Psoas muscle (tissue), 8 donors: Measurements from ENCODE around the gene ZNF681. TPM values are rescaled to one million over a fixed set of nuclear protein-coding genes. Genes with fewer than 3 reads are reported as not detected.

ENCODE experiments used
- ATAC-seq, 4 donors: fragments of 200-7000 bp; cut with Tn5 transposase; one replicate each; pipeline ENCODE4 v1.9.1; 2020; ENCODE audit warnings: moderate library complexity in 3 of 4, mild to moderate bottlenecking in 2 of 4
- DNase-seq, 2 donors: peaks; one replicate each; pipeline ENCODE4 v3.0.0-alpha.2; 2020
- H3K27ac ChIP-seq: fragments of 200-600 bp; one replicate; pipeline ENCODE4 v1.8.0; 2022
- H3K27me3 ChIP-seq, 3 donors: fragments of 200-600 bp in 1 of 3; one replicate each; pipeline versions ENCODE4 v1.6.1 to v1.8.0; 2013 to 2022; ENCODE audit warnings: low read length in 2 of 3, mild to moderate bottlenecking in 2 of 3, moderate library complexity in 1 of 3; ENCODE audit not compliant: insufficient read depth in 3 of 3
- H3K36me3 ChIP-seq, 2 donors: fragments of 200-600 bp in 1 of 2; one replicate each; pipeline versions ENCODE4 v1.6.1 to v1.8.0; 2013 to 2022; ENCODE audit warnings: low read depth in 1 of 2, mild to moderate bottlenecking in 1 of 2, moderate library complexity in 1 of 2; ENCODE audit not compliant: insufficient read depth in 1 of 2
- H3K4me1 ChIP-seq: fragments of 200-600 bp; one replicate; pipeline ENCODE4 v1.8.0; 2022
- H3K4me3 ChIP-seq: fragments of 200-600 bp; one replicate; pipeline ENCODE4 v1.8.0; 2022; ENCODE audit warnings: mild to moderate bottlenecking
- H3K9me3 ChIP-seq: fragments of 200-600 bp; one replicate; pipeline ENCODE4 v1.8.0; 2022
- CTCF ChIP-seq: fragments of 200-600 bp; IDR thresholded peaks from one replicate; pipeline ENCODE4 v1.8.0; 2022; ENCODE audit warnings: antibody characterized with exemption
- WGBS, 3 donors: extraction: QIAGEN DNeasy Blood & Tissue Kit; methylation state at CpG; one replicate each; pipeline versions ENCODE4 v1.1.6 to v1.1.7; 2013; 5-methylcytosine and 5-hydroxymethylcytosine counted together
- intact Hi-C, 2 donors: fragments of 100-400 bp; cut with DNase I; formaldehyde crosslinking; loops; one replicate each; pipeline versions ENCODE4 v1.11.0 to v1.14.2; 2022
- long read RNA-seq, 2 donors: library from polyadenylated mRNA; unstranded; transcript quantifications; one replicate each; pipeline ENCODE4 v2.0.0, GENCODE V29; 2021
- polyA plus RNA-seq, 3 donors: library from polyadenylated mRNA; stranded (reverse); fragments of 200-250 nt; gene quantifications; one replicate each; pipeline ENCODE4 v1.2.3, GENCODE V29; 2013
- total RNA-seq, 4 donors: library from RNA; stranded (reverse); fragmentation: NEBNext Ultra II Directional in 2 of 4; extraction: Animal tissue kit (Norgen Biotek cat#: 25700) in 2 of 4; gene quantifications; one replicate each; pipeline versions ENCODE4 v1.2.1 to v1.2.4, GENCODE V29; 2021 to 2023
- donor health status: healthy with polysubstance abuse.
- donor health status: DM: no; HTN: no; CAD: no; lungs with moderate emphysema.
- donor health status: Bipolar disorder and iron deficiency.
- donor health status: healthy.
- donor health status: DM: yes; HTN: yes; CAD: no.
- donor health status: DM: no; HTN: no; CAD: no.
- donor health status: DM: no; HTN: no; CAD: no.
- donor health status: DM: yes; HTN: yes; CAD: no.

Gene ZNF681
- total RNA-seq, result under 1 TPM; 0.08 to 0.26 (median 0.19) TPM
- under 1 TPM; 0.06 to 0.25 (median 0.16) TPM for polyA plus RNA-seq
- long read RNA-seq, donor 1, result 0 reads
- long read RNA-seq, donor 2, result 0 reads

DNA sequence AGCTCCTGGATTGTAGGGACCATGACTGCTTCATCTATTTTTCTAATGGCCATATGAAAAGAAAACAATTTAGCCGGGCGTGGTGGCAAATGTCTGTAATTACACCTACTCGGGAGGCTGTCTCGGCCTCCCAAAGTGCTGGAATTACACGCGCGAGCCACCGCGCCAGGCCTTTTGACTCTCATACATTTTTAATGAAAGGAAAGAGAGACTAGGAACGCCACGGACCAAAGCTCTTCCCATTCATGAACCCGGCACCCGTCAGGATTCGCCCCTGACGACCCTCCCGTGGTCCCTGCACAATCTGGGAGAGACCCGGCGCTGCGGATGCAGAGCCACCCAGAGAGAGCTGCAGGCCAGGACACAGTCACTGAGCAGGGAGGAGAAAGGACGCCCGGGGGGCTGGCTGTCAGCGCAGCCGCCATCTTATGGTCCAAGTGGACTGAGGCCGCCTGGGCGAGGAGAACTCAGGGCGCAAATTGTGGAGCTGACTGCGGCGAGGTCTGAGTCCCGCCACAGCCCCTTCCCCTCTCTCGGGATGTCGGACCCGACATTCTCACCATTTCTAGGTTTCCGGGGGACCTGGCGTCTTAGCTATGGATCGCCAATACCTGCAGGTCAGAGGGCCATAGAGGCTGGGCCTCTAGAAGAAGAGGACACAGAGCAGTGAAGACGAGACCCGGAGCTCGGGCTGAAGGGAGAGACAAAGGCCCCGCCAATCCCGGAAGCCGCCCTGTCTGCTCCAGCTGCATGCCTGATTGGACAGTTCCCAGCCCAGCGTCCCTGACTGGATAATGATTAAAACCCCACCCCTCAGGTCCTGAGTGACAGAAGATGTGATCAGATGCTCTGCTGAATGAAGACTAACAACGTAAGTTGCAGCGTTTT lies at the start of gene ZNF681:
Gene ZNF681, minus strand, starts transcription at position 705 of the 888 bp plus-strand sequence. Its CDS starts 142 bp downstream, at position 563.
- Histone ChIP-seq H3K27ac (peak within 1 kb of the TSS; percentile 61), H3K4me3 (peak within 1 kb of the TSS; percentile 70), H3K9me3 (no peaks in the 10 kb centered on the region), H3K27me3 (peaks cover 0 to 2% (median 0%) of the 10 kb centered on the region in 3 donors), H3K36me3 (no peaks in the 10 kb centered on the region), H3K4me1 (no peaks in the 10 kb centered on the region)
- peak; percentile 86 to 90 for DNase-seq
- 2 to 4% (median 2%) methylated on average over 43 to 44 of the region's 44 CpGs for WGBS, 3 donors
- ATAC-seq, result peak; percentile 49 to 85 (median 74)
- intact Hi-C loops, result no loop called here
- TF ChIP-seq CTCF, result no peak

GRCh38 chr19:23804676-23805075 lies 46.0 kb upstream of the ZNF681 start:
- no peak overlapping the region for H3K27ac ChIP-seq
- H3K4me1 ChIP-seq, result no peaks in the 10 kb centered on the region
- TF ChIP-seq CTCF, result no peak
- DNase-seq (no peak), ATAC-seq (no peak)
- H3K9me3 ChIP-seq, result no peaks in the 10 kb centered on the region
- no peak overlapping the region for H3K4me3 ChIP-seq
- H3K27me3 ChIP-seq, result no peaks in the 10 kb centered on the region
- H3K36me3 ChIP-seq, result no peaks in the 10 kb centered on the region
- intact Hi-C loops, result no loop called here
- WGBS, 3 donors, result 70 to 76% (median 75%) methylated on average over 4 of the region's 4 CpGs

- no peak for TF ChIP-seq CTCF
- ATAC-seq (no peak), DNase-seq (no peak)
- Histone ChIP-seq H3K4me3 (no peak overlapping the region), H3K27ac (no peak overlapping the region), H3K36me3 (no peaks in the 10 kb centered on the region), H3K9me3 (no peaks in the 10 kb centered on the region), H3K27me3 (no peaks in the 10 kb centered on the region), H3K4me1 (no peaks in the 10 kb centered on the region)
- intact Hi-C loops, result no loop called here
Observed at GRCh38 chr19:23802290-23802689, 43.6 kb upstream of the ZNF681 start.

GRCh38 chr19:23801803-23802202 lies 43.1 kb upstream of the ZNF681 start:
- no peak for TF ChIP-seq CTCF
- H3K27ac ChIP-seq, result no peak overlapping the region
- intact Hi-C loops, result no loop called here
- 93 to 100% (median 95%) methylated on average over 1 of the region's 1 CpG for WGBS, 3 donors
- H3K4me3 ChIP-seq, result no peak overlapping the region
- H3K27me3 ChIP-seq, result no peaks in the 10 kb centered on the region
- DNase-seq (no peak), ATAC-seq (no peak)
- no peaks in the 10 kb centered on the region for H3K9me3 ChIP-seq
- no peaks in the 10 kb centered on the region for H3K36me3 ChIP-seq
- H3K4me1 ChIP-seq, result no peaks in the 10 kb centered on the region
